ENCODE data around the gene SMAGP. TPM values are rescaled to one million over a fixed set of nuclear protein-coding genes. Genes with fewer than 3 reads are reported as not detected.

The SMAGP gene
- total and polyA plus RNA-seq, 4 donors, result 2.4 to 6.4 (median 4.2) TPM

DNA sequence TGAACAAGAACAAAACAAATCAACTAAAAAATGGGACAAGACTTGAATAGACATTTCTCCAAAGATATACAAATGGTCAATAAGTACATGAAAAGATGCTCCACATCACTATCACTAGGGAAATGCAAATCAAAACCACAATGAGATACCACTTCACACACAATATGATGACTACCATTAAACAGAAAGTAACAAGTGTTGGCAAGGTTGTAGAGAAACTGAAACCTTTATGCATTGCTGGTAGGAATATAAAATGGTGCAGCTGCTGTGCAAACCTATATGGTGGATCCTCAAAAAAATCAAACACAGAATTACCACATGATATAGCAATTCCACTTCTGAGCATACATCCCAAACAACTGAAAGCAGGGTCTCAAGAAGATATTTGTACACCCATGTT, 5.2 kb downstream of the SMAGP start:
- H3K4me1 ChIP-seq (ENCODE audit: control insufficient read depth in 4 of 4, insufficient read depth in 4 of 4, low read length in 3 of 4), result peaks cover 0 to 6% (median 4%) of the 10 kb centered on the region in 4 donors
- no peak overlapping the region for H3K9ac ChIP-seq (ENCODE audit: low read depth in 1 of 2, low read length in 2 of 2)
- H3K4me3 ChIP-seq (ENCODE audit: low read depth in 1 of 3, low read length in 3 of 3), result no peak overlapping the region
- H3K27me3 ChIP-seq (ENCODE audit: control insufficient read depth in 4 of 4, insufficient read depth in 4 of 4, low read length in 3 of 4), result no peaks in the 10 kb centered on the region
- no peaks in the 10 kb centered on the region for H3K9me3 ChIP-seq (ENCODE audit: control insufficient read depth in 4 of 4, low read length in 3 of 4)
- no peaks in the 10 kb centered on the region for H3K36me3 ChIP-seq (ENCODE audit: control insufficient read depth in 4 of 4, insufficient read depth in 3 of 4, low read depth in 1 of 4, low read length in 3 of 4)
- no peak for DNase-seq (ENCODE audit: low spot score)
- TF ChIP-seq FOXA2 (IDR thresholded peaks at IDR 0.05) (no peak), RXRA (IDR thresholded peaks at IDR 0.05) (no peak), EGR1 (IDR thresholded peaks at IDR 0.05; ENCODE audit: low read depth in 2 of 2) (no peak), TAF1 (conservative IDR thresholded peaks at IDR 0.05) (no peak), ZBTB33 (IDR thresholded peaks at IDR 0.05) (no peak), NR2F2 (IDR thresholded peaks at IDR 0.05) (no peak)
- H3K27ac ChIP-seq (ENCODE audit: low read depth in 1 of 2, low read length in 2 of 2), result no peak overlapping the region

DNA sequence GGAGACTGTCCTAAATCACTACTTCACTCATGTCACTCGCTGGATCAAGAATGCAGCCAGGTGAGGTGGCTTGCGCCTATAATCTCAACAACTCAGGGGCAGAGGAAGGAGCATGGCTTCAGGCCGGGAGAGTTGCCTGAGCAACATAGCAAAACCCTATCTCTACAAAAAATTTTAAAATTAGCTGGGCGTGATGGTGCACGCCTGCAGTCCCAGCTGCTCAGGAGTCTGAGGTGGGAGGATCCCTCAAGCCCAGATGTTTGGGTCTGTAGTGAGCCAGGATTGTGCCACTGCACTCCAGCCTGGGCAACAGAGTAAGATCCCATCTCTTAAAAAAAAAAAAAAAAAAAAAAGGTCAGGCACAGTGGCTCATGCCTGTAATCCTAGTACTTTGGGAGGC, 5.9 kb downstream of the SMAGP start:
- Histone ChIP-seq H3K4me1 (ENCODE audit: control insufficient read depth in 4 of 4, insufficient read depth in 4 of 4, low read length in 3 of 4) (peaks cover 0 to 5% (median 3%) of the 10 kb centered on the region in 4 donors), H3K4me3 (ENCODE audit: low read depth in 1 of 3, low read length in 3 of 3) (no peak overlapping the region), H3K27me3 (ENCODE audit: control insufficient read depth in 4 of 4, insufficient read depth in 4 of 4, low read length in 3 of 4) (no peaks in the 10 kb centered on the region), H3K27ac (ENCODE audit: low read depth in 1 of 2, low read length in 2 of 2) (no peak overlapping the region), H3K36me3 (ENCODE audit: control insufficient read depth in 4 of 4, insufficient read depth in 3 of 4, low read depth in 1 of 4, low read length in 3 of 4) (no peaks in the 10 kb centered on the region), H3K9ac (ENCODE audit: low read depth in 1 of 2, low read length in 2 of 2) (no peak overlapping the region), H3K9me3 (ENCODE audit: control insufficient read depth in 4 of 4, low read length in 3 of 4) (no peaks in the 10 kb centered on the region)
- 90% methylated on average over 5 of the region's 5 CpGs for WGBS
- TF ChIP-seq FOXA1 (IDR thresholded peaks at IDR 0.05) (no peak), NR2F2 (IDR thresholded peaks at IDR 0.05) (no peak), FOXA2 (IDR thresholded peaks at IDR 0.05) (no peak), RXRA (IDR thresholded peaks at IDR 0.05) (no peak), ATF3 (IDR thresholded peaks at IDR 0.05) (no peak), HNF4G (IDR thresholded peaks at IDR 0.05) (no peak), YY1 (IDR thresholded peaks at IDR 0.05) (no peak)
- TF ChIP-seq, protein P1, sequence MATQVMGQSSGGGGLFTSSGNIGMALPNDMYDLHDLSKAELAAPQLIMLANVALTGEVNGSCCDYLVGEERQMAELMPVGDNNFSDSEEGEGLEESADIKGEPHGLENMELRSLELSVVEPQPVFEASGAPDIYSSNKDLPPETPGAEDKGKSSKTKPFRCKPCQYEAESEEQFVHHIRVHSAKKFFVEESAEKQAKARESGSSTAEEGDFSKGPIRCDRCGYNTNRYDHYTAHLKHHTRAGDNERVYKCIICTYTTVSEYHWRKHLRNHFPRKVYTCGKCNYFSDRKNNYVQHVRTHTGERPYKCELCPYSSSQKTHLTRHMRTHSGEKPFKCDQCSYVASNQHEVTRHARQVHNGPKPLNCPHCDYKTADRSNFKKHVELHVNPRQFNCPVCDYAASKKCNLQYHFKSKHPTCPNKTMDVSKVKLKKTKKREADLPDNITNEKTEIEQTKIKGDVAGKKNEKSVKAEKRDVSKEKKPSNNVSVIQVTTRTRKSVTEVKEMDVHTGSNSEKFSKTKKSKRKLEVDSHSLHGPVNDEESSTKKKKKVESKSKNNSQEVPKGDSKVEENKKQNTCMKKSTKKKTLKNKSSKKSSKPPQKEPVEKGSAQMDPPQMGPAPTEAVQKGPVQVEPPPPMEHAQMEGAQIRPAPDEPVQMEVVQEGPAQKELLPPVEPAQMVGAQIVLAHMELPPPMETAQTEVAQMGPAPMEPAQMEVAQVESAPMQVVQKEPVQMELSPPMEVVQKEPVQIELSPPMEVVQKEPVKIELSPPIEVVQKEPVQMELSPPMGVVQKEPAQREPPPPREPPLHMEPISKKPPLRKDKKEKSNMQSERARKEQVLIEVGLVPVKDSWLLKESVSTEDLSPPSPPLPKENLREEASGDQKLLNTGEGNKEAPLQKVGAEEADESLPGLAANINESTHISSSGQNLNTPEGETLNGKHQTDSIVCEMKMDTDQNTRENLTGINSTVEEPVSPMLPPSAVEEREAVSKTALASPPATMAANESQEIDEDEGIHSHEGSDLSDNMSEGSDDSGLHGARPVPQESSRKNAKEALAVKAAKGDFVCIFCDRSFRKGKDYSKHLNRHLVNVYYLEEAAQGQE (IDR thresholded peaks at IDR 0.05), result no peak
- DNase-seq (ENCODE audit: low spot score), result no peak

DNA sequence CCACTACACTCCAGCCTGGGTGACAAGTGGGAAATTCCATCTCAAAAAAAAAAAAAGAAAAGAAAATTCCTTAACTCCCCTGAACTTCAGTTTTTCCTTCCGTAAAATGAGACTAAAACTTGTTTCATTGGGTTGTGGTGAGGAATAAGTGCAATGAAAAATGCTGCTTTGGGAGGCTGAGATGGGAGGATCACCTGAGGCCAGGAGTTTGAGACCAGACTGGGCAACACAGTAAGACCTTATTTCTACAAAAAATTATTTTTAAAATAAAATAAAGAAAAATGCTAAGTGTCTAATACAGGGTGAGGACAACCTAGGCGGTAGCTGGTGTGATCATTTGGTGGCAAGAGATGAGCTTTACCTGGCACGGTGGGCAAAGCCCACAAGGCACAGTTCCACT, 6.9 kb downstream of the SMAGP start:
- Histone ChIP-seq H3K36me3 (ENCODE audit: control insufficient read depth in 4 of 4, insufficient read depth in 3 of 4, low read depth in 1 of 4, low read length in 3 of 4) (no peaks in the 10 kb centered on the region), H3K27me3 (ENCODE audit: control insufficient read depth in 4 of 4, insufficient read depth in 4 of 4, low read length in 3 of 4) (no peaks in the 10 kb centered on the region), H3K4me3 (ENCODE audit: low read depth in 1 of 3, low read length in 3 of 3) (no peak overlapping the region), H3K9ac (ENCODE audit: low read depth in 1 of 2, low read length in 2 of 2) (no peak overlapping the region), H3K4me1 (ENCODE audit: control insufficient read depth in 4 of 4, insufficient read depth in 4 of 4, low read length in 3 of 4) (no peaks in the 10 kb centered on the region), H3K27ac (ENCODE audit: low read depth in 1 of 2, low read length in 2 of 2) (no peak overlapping the region), H3K9me3 (ENCODE audit: control insufficient read depth in 4 of 4, low read length in 3 of 4) (no peaks in the 10 kb centered on the region)
- no peak for DNase-seq (ENCODE audit: low spot score)
- over 99% methylated on average over 3 of the region's 3 CpGs for WGBS
- TF ChIP-seq HNF4G (IDR thresholded peaks at IDR 0.05), result no peak
- no peak for TF ChIP-seq ATF3 (IDR thresholded peaks at IDR 0.05)

Measured in liver (tissue), 9 donors.